ENCODE measurements around the gene SCIMP. TPM values are rescaled to one million over a fixed set of nuclear protein-coding genes. Genes with fewer than 3 reads are reported as not detected.

SCIMP gene
- total and polyA plus RNA-seq, 2 of the 4 experiments (the other 2 are of a cell fraction): not detected

- Histone ChIP-seq H3K36me3 (ENCODE audit: control insufficient read depth, insufficient read depth, low read length) (no peaks in the 10 kb centered on the region), H3K23ac (ENCODE audit: low read depth, low read length) (no peak overlapping the region), H3K9ac (ENCODE audit: low read depth, low read length) (no peak overlapping the region), H2AK5ac (ENCODE audit: low read depth, low read length) (no peak overlapping the region), H4K20me1 (ENCODE audit: insufficient read depth, low read length) (no peaks in the 10 kb centered on the region), H4K91ac (ENCODE audit: insufficient read depth, low read depth, low read length) (no peak overlapping the region), H4K8ac (ENCODE audit: low read depth in 2 of 2, low read length in 2 of 2) (no peak overlapping the region), H3K27ac (ENCODE audit: insufficient read depth, low read length) (no peak overlapping the region), H3K27me3 (ENCODE audit: control insufficient read depth, insufficient read depth, low read length) (peaks cover 2% of the 10 kb centered on the region; the same call in 1 of the 2 replicates), H3K4me3 (ENCODE audit: insufficient read depth, low read depth, low read length) (no peak overlapping the region), H3K4me2 (ENCODE audit: low read depth, low read length) (no peak overlapping the region), H3K14ac (replicated peaks; ENCODE audit: low read depth, low read length) (no peak overlapping the region), H3K56ac (ENCODE audit: extremely low read depth, insufficient read depth, low read length) (no peak overlapping the region), H3K4me1 (ENCODE audit: control insufficient read depth, insufficient read depth, low read length) (no peaks in the 10 kb centered on the region), H3K18ac (ENCODE audit: low read depth, low read length) (no peak overlapping the region), H2BK15ac (ENCODE audit: low read depth, low read length) (no peak overlapping the region), H2AFZ (replicated peaks; ENCODE audit: low read length, poor library complexity) (no peak overlapping the region), H4K5ac (ENCODE audit: low read depth, low read length) (no peak overlapping the region), H2AK9ac (replicated peaks; ENCODE audit: low read depth, low read length, poor library complexity) (no peak overlapping the region), H2BK20ac (ENCODE audit: low read depth, low read length) (no peak overlapping the region), H3K4ac (ENCODE audit: low read depth, low read length) (no peak overlapping the region), H3K9me3 (ENCODE audit: control insufficient read depth, insufficient read depth, low read length) (no peaks in the 10 kb centered on the region), H2BK120ac (ENCODE audit: low read depth, low read length) (no peak overlapping the region), H3K9me1 (ENCODE audit: insufficient read depth, low read length) (no peaks in the 10 kb centered on the region), H3K79me1 (ENCODE audit: low read depth in 1 of 2, low read length in 2 of 2) (no peaks in the 10 kb centered on the region), H2BK5ac (ENCODE audit: low read depth, low read length, poor library complexity, severe bottlenecking) (no peak overlapping the region)
- intact Hi-C loops (cut with micrococcal nuclease): no loop called here
- DNase-seq (no peak), ATAC-seq (ENCODE audit: low read depth) (no peak)
- ChIA-PET POLR2A (ENCODE audit: unreplicated experiment) (no interaction called here), CTCF (no interaction called here)
- WGBS, 2 experiments (ENCODE audit: extremely low coverage in 2 of 2, insufficient read length in 1 of 2): no CpG with 5 or more reads among the region's 4 CpGs
- BruUV-seq (replicated peaks): no TSS peak
- dilution Hi-C loops (cut with HindIII; ENCODE audit: low sequenced_read_pairs, unreplicated experiment): no loop called here
- no peak for TF ChIP-seq CHD1 (IDR thresholded peaks at IDR 0.05; ENCODE audit: low read depth, low read length)
- TF ChIP-seq CEBPB (IDR thresholded peaks at IDR 0.05; ENCODE audit: low read depth, low read length): no peak
- TF ChIP-seq MXI1 (IDR thresholded peaks at IDR 0.05; ENCODE audit: borderline replicate concordance, low read depth, low read length): no peak
- TF ChIP-seq BHLHE40 (IDR thresholded peaks at IDR 0.05; ENCODE audit: low read depth, low read length): no peak
- no peak for TF ChIP-seq MAZ (IDR thresholded peaks at IDR 0.05; ENCODE audit: borderline replicate concordance, low read depth, low read length)
- TF ChIP-seq MAFK (IDR thresholded peaks at IDR 0.05; ENCODE audit: low read depth, low read length): no peak
- TF ChIP-seq USF2 (IDR thresholded peaks at IDR 0.05; ENCODE audit: low read depth, low read length): no peak
- TF ChIP-seq NFE2L2 (IDR thresholded peaks at IDR 0.05; ENCODE audit: low read depth, low read length): no peak
- TF ChIP-seq SMC3 (IDR thresholded peaks at IDR 0.05; ENCODE audit: low read depth, low read length): no peak
- no peak for TF ChIP-seq ELK1 (IDR thresholded peaks at IDR 0.05; ENCODE audit: borderline replicate concordance, low read depth, low read length)
- no peak for TF ChIP-seq FOS (IDR thresholded peaks at IDR 0.05; ENCODE audit: low read depth, low read length)
- in situ Hi-C loops (cut with MboI; ENCODE audit: low sequenced_read_pairs): loop anchor here (25.0 kb wide), 1 partner anchor 1199 kb away; the partner anchor contains the start of genes AIPL1 and PIMREG
Measured at GRCh38 chr17:5238333-5238732, 3.7 kb upstream of the SCIMP start.

Data from IMR-90 (cell line).